Adipocyte (in vitro differentiated cells): ENCODE data around the gene QDPR.
"Not testable (repeated sequence)": the region's sequence is repeated elsewhere in the genome, so short reads cannot be mapped to it uniquely, and the experiment has no call there.

Experiments
- DNase-seq: peaks from one replicate; pipeline ENCODE4 v3.0.0-alpha.2; 2015; ENCODE audit warnings: low read depth
- H3K27me3 ChIP-seq: replicated peaks from 2 replicates; pipeline ENCODE4 v1.7.0; 2013; ENCODE audit warnings: mild to moderate bottlenecking, low read length, moderate library complexity; ENCODE audit not compliant: control insufficient read depth, insufficient read depth
- H3K36me3 ChIP-seq: 2 replicates; pipeline ENCODE4 v1.7.0; 2013; ENCODE audit warnings: low read length, mild to moderate bottlenecking, moderate library complexity; ENCODE audit not compliant: control insufficient read depth, insufficient read depth, severe bottlenecking
- H3K4me1 ChIP-seq: 2 replicates; pipeline ENCODE4 v1.7.0; 2013; ENCODE audit warnings: mild to moderate bottlenecking, low read length, moderate library complexity; ENCODE audit not compliant: control insufficient read depth, insufficient read depth
- H3K4me3 ChIP-seq: 2 replicates; pipeline ENCODE4 v1.7.0; 2013; ENCODE audit warnings: mild to moderate bottlenecking, low read length, moderate library complexity
- H3K9ac ChIP-seq: 2 replicates; pipeline ENCODE4 v1.7.0; 2013; ENCODE audit warnings: mild to moderate bottlenecking, low read length, moderate library complexity
- H3K9me3 ChIP-seq: 2 replicates; pipeline ENCODE4 v1.7.0; 2013; ENCODE audit warnings: mild to moderate bottlenecking, low read length, moderate library complexity; ENCODE audit not compliant: control insufficient read depth

Gene QDPR

DNA sequence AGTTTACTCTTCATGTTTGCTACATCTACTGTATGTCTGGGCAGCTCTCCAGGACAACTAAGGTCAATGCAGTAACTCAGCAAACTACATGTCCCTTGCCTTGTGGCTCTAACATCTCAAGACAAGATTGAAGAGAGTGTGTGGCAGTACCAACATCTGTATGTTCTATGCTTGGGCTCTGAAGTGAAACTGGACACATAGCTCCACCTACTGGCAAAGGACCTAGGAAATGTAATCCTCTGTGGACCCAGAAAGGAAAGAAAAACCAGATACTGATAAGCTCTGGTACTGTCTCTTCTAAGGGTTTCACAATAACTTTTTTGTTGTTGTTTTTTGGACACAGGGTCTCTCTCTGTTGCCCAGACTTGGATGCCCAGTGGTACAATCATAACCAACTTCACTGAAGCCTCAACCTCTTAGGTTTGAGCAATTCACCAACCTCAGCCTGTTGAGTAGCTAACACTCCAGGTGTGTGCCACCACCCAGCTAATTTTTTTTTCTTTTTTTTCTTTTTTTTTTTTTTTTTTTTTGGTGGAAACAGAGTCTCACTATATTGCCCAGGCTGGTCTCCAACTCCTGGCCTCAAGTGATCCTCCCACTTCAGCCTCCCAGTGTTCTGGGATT lies 64.1 kb downstream of the QDPR start:
- peak; percentile 92 for DNase-seq
- Histone ChIP-seq H3K27me3 (no peaks in the 10 kb centered on the region), H3K9me3 (peaks cover 16% of the 10 kb centered on the region), H3K36me3 (no peaks in the 10 kb centered on the region), H3K4me1 (peaks cover 8% of the 10 kb centered on the region), H3K4me3 (no peak overlapping the region), H3K9ac (peak overlapping the region; percentile 28)

DNA sequence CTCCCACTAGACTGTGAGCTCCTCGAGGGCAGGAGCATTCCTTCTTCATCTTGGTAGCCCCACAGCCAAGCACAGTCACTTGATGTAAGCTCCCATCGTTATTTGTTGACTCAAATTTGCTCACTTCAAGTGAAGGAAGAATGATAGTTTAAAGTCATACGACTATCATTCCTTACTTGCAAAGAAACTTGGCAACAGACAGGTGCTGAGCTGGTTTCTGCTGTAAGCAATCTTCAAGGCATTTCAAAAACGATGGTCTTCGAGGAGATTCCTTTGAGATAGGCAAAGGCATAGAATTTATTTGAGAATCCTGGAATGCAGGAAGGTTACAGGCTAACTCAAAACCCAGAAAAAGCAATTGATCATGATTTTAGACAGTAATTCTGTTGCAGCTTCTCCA lies 64.8 kb downstream of the QDPR start:
- no peak overlapping the region for H3K4me3 ChIP-seq
- no peaks in the 10 kb centered on the region for H3K36me3 ChIP-seq

DNA sequence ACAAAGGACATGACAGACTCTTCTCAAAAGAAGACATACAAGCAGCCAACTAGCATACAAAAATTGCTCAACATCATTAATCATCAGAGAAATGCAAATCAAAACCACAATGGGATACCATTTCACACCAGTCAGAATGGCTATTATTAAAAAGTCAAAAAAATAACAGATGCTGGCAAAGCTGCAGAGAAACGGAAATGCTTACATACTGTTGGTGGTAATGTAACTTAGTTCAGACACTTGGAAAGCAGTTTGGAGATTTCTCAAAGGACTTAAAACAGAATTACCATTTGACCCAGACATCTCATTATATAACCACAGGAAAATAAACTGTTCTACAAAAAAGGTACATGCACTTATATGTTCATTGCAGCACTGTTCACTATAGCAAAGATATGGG lies 69.4 kb downstream of the QDPR start:
- not testable (repeated sequence) for DNase-seq, H3K9ac ChIP-seq, H3K4me3 ChIP-seq, H3K27me3 ChIP-seq, H3K36me3 ChIP-seq, H3K4me1 ChIP-seq
- peaks cover 43% of the 10 kb centered on the region for H3K9me3 ChIP-seq

More for the DNA sequence above, 64.8 kb downstream of the QDPR start:
- Histone ChIP-seq H3K4me1 (peaks cover 8% of the 10 kb centered on the region), H3K9ac (no peak overlapping the region), H3K27me3 (no peaks in the 10 kb centered on the region), H3K9me3 (peaks cover 23% of the 10 kb centered on the region)
- DNase-seq: no peak

DNA sequence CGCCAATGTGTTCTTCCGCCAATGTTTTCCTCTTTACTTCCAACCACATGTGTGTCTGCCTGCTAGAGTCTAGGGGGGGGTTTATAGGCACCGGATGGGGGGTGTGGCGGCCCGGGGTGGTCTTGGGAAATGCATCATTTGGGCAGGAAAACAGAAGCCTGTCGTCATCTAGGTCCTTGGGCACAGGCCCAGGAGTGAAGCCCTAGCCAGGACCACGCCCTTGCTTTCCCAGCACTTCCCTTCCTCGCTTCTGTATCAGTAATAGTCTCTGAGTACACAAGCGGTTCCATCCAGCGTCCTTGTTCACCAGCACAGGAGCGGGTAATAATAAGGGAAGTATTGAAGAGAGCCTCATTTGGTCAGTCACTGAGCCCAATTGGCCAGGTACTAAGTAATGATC lies 74.5 kb downstream of the QDPR start:
- peaks cover 24% of the 10 kb centered on the region for H3K9me3 ChIP-seq
- no peak for DNase-seq
- H3K36me3 ChIP-seq: no peaks in the 10 kb centered on the region
- H3K4me3 ChIP-seq: no peak overlapping the region
- H3K4me1 ChIP-seq: no peaks in the 10 kb centered on the region
- no peak overlapping the region for H3K9ac ChIP-seq
- H3K27me3 ChIP-seq: no peaks in the 10 kb centered on the region

DNA sequence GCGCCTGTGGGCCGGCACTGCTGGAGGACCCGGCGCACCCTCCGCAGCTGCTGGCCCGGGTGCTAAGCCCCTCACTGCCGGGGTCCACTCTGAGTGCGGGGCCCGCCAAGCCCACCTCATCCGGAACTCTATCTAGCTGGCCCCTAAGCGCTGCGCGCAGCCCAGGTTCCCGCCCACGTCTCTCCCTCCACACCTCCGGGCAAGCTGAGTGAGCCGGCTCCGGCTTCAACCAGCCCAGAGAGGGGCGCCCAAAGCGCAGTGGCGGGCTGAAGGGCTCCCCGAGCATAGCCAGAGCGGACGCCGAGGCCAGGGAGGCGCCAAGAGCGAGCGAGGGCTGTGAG lies 75.2 kb downstream of the QDPR start:
- H3K27me3 ChIP-seq: no peaks in the 10 kb centered on the region
- no peak for DNase-seq
- H3K4me3 ChIP-seq: no peak overlapping the region
- H3K4me1 ChIP-seq: no peaks in the 10 kb centered on the region
- no peak overlapping the region for H3K9ac ChIP-seq
- H3K9me3 ChIP-seq: peaks cover 17% of the 10 kb centered on the region
- no peaks in the 10 kb centered on the region for H3K36me3 ChIP-seq
